NK-92 (cell line): ENCODE data around the gene CBL.

ENCODE experiments used
- DNase-seq: peaks from one replicate; lab custom pipeline; 2025; ENCODE audit not compliant: unreplicated experiment; lab: John Stamatoyannopoulos, UW

CBL gene

DNA sequence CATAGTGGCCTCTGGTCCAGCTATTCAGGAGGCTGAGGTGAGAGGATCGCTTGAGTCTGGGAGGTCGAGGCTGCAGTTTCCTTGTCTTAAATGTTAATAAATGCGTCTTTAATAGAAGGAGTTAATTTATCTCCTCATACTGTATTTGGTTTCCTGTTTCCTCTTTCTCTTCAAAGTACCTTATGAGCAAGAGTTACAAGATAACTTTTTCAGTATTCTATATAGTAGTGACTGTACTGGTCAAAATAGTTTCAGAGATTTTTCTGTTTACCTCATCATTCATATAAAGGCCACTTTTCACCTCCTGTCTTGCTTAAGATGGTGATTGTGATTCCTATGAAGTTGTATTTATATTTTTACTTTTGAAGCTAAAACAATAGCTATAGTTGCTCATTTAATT, 59.9 kb downstream of the CBL start:
- no peak for DNase-seq

DNA sequence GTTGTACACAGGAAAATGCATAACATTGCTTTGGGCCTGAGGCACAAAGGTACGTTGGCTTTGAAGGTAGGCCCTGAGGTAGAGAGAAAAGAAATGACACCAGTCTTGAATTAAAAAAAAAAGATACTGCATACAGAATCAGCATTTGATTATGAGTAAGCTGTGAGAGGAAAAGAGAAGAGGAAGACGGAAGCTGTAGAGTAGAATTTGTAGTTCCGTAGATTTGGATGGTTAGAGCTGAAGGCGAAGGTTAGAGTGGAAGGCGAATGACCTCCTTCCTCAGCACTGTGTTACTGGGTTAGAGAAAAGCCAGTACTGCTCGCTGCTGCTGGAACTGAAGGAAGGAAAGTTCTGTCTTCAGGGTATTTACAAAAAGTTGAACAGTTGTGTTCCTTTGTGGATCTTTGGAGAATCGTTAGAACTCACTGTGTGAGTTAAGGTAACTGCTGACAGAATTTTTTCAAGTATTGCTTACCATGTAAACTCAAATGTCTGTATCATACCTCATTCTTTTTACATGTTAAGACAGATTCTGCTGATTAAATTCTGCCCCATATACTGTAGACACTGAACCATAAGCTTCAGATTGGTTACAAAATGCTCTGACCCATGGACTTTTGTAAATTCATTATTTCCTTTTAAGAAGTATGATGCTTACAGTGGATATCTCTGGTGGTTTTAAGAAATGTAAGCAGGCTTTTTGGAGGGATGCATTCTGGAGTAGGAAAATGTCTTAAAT, 60.5 kb downstream of the CBL start:
- no peak for DNase-seq

GRCh38 chr11:119267645-119268044, 61.5 kb downstream of the CBL start:
- no peak for DNase-seq

DNA sequence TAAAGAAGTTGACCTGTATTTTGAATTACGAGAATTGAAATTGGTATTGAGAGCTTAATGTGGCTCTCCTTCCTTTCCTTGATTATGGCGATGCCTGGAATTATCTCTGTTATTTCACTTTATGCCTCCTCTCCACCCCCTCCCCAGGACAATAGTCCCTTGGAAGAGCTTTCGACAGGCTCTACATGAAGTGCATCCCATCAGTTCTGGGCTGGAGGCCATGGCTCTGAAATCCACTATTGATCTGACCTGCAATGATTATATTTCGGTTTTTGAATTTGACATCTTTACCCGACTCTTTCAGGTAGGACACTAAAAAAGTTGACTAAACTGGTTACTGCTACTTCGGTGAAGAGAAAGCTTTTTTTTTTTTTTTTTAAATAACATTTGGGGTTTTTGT, 67.6 kb downstream of the CBL start:
- no peak for DNase-seq

DNA sequence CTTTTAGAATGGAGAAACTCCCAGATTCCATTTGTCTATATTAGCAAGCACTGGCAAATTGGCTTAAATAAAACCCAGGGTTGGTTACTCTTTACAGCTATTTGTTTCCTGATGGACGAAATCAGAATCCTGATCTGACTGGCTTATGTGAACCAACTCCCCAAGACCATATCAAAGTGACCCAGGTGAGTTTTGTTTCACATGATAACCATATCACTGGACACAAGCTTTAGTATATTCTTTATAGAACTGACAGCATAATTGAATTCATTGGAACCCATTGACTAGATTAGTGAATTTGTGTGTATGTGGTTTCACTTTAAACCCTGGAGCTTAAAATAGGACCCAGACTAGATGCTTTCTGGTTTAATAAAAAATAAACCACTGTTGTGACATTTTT, 71.5 kb downstream of the CBL start:
- DNase-seq = no peak

DNA sequence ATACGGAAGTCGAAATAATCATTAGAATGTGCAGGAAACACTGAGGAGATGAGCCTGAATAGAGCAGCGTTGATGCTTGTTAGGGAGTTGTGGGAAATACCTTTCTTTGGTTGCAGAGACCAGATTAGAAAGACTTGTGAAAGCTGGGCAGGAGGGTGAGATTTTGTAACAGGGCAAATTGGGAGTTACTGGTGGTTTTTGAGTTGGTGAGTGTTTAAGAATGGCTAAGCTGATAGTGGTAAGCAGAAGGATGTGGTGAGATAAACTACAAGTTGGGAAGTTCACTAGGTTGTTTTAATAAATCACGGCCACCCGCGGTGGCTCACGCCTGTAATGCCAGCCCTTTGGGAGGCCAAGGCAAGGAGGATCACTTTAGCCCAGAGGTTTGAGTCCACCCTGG, 76.4 kb downstream of the CBL start:
- no peak for DNase-seq

DNA sequence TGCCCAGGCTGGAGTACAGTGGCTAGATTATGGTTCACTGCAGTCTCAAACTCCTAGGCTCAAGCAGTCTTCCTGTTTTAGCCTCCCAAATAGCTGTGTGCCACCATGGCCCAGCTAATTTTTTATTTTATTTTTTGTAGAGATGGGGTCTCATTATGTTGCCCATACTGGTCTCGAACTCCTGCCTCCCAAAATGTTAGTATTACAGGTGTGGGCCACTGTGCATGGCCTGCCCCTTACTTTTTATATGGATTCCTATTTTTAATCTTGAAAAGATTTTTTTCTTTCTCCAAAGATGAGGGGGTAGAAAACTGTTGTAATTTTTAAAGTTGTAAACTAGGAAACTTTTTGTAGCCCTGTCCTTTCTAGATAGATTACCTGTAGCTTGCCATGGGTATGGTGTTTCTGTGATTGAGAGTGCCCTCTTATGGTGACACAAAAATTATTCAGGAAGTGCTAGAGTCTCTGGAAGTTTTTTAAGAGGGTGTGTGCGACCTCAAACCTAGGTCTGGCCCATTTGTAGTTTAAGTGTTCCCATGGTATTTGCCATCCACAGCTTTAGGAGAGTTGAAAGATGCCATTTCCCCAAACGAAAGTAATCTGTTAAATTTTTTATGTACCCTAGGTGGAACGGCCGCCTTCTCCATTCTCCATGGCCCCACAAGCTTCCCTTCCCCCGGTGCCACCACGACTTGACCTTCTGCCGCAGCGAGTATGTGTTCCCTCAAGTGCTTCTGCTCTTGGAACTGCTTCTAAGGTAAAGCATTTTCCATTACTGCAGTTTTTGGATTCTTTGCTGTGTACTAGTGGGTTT, 78.4 kb downstream of the CBL start:
- DNase-seq = no peak

DNA sequence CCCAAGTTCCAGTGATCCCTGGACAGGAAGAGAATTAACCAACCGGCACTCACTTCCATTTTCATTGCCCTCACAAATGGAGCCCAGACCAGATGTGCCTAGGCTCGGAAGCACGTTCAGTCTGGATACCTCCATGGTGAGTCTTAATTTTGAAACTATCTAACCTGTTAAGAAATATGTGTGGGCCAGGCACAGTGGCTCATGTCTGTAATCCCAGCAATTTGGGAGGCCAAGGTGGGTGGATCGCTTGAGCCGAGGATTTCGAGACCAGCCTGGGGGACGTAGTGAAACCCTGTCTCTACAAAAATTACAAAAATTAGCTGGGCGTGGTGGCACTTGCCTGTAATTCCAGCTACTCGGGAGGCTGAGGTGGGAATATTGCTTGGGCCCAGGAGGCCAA, 79.3 kb downstream of the CBL start:
- DNase-seq = no peak

DNA sequence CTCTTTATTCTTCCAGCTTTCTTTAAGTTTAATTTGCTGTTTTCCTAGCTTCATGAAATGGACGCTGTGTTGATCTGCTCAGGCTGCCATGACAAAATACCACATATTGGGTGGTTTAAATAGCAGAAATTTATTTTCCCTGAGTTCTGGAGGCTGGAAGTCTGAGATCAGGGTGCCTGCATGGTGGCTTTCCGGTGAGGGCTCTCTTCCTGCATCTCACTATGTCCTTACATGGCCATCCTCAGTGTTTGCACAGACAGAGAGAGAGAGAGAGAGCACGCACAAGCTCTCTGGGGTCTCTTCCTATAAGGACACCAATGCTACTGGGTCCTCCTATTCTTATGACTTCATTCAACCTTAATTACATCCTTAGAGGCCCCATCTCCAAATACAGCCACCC, 82.1 kb downstream of the CBL start:
- no peak for DNase-seq

GRCh38 chr11:119290894-119291497, 84.9 kb downstream of the CBL start:
- DNase-seq = no peak

- DNase-seq = no peak
Measured at GRCh38 chr11:119293461-119293860, 87.3 kb downstream of the CBL start.

- no peak for DNase-seq
Measured at GRCh38 chr11:119295178-119295577, 89.0 kb downstream of the CBL start.

GRCh38 chr11:119297938-119298337, 91.8 kb downstream of the CBL start:
- DNase-seq = no peak

GRCh38 chr11:119298726-119299125, 92.6 kb downstream of the CBL start:
- no peak for DNase-seq

GRCh38 chr11:119299416-119299815, 93.3 kb downstream of the CBL start:
- DNase-seq = no peak

DNA sequence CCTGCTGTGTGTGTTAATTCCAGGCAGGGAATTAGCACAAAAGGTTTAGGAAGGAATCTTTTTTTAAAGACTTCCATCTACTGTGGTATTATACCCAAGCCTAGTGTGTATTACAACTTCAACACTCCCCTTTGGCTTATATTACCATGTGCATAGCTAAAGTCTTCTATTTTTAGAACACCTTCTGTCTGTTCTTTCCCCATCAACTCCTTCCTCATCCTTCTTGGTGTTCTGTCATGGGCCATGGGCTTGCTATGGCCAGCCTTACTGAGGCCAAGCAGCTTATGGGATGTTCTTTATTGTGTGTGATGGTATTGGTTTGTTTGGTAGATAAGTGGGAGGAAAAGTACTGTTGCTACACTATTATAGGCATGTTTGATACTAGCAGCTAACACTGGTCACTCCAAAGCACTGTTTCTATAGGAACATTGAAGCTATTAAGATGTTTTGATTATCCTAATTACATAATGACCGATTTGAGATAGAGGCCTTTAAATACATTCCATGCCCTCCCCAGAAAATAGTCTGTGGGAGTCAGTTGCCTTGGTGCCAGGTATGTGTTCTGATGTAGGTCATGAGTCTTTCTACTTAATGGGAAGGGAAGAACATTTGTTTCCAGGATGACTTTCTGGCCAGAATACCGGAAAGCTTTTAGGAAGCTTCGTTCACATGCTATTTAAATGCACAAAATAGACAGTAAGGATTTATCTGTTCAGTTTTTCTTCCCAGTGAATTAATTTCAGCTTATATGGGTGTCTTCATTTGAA, 94.2 kb downstream of the CBL start:
- no peak for DNase-seq

DNA sequence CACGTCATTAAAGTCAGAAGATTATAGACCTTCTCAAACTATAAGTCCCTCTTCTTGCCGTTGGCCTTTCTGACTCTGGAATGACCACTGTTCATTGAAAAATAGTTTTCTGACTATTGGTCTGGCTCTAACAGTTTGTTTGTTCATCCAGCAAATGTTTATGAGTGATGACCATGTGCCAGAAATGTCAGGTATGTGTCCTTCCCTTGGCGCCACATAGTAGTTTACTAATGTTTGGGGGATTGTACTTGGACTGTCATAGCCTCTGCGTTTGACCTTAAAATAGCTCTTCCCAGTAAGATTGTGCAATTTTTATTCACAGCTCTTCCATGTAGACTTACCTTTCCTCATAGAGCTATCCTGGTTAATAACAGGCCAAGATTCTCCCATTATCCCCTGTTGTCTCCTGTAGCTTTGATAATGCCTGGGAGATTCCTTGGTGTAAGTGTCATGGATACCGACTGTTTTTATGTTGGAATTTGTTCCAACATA, 97.1 kb downstream of the CBL start:
- no peak for DNase-seq

DNA sequence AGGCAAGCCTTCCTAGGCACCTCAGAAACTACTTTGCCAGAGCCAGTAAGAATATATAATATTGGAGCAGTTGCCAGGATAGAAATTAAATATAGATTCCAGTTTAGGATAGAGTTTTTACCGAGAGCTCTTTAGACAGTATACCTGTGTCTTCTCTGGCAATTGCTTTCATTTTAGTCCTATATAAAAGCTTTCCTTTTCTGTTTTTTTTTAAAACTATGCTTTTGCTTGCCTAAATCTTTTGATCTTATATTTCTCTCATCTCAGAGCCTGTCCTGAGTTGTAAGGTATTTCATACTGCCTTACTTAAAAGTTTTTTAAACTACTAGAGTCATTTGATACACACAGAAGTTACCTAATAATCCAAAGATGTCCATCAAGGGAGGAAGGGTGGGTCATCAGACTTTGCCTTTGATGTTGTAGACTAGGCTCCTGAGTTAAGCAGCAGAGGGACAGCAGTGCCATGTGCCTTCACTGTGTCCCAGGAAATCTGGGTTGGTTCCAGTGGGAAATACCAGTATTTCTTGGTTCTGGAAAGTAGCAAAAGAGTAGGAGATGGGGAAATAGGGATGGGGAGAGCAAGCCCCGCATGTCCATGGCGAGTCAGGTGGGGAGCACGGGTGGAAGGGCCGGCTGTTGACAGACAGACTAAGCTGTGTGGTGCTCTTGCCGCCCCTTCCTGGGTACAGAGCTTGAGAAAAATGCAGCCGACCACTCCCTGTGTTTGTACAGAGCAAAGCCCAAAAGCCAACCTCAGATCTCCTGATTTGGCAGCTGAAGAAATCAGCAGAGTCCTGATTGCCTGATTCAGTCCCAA, 99.6 kb downstream of the CBL start:
- no peak for DNase-seq

DNA sequence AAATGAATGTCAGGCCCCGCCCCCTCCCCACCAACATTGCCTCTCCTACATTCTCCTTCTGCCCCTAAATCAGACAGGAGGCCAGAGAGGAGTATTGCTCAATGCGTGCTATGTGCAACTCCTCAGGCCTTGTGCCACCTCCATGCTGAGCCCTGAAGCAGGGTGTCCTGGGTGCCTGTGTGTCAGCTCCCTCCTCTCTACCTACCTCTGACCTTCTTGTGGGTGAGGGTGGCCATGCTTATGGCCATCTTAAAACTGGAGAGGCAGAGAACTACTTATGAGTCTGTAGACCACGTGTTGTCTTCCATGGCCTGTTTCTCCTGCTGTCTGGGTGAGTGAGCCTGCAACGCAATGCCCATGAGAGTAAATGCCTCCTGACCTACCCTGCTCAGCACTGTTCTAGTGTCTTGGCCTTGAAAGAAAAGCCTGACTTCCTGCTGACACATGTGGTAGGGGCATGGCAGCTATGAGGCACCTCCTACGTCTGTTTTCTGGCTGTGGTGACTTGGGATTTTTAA, 100.3 kb downstream of the CBL start:
- no peak for DNase-seq

DNA sequence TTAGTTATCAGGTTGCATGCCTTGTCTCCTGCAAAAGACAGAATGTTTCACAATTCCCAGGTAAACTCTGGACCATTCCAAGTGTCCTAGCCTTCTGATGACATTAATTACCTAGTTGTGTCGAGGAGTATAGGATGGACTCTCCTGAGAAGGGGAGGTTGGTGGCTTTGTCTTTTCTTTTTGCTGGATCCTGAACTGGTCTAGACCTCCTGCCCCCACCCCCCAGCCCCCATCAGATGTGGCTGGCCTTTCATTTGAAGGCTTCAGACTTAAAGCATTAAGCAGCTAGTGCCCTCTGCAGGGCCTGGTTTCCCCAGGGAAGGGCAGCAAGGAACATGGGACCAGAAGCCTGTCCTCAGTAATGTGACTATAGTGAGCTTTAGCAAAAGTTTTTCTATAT, 101.1 kb downstream of the CBL start:
- DNase-seq = no peak
